Lower leg skin (tissue), 3 donors: ENCODE measurements around the gene PBX1.

Experiments used
- CTCF ChIP-seq, 3 donors: fragments of 450-650 bp; IDR thresholded peaks; one replicate each; pipeline ENCODE4 v1.5.1; 2016; ENCODE audit warnings: antibody characterized with exemption in 3 of 3, mild to moderate bottlenecking in 3 of 3, moderate library complexity in 2 of 3
- POLR2A ChIP-seq, 2 donors: fragments of 450-650 bp; IDR thresholded peaks; one replicate each; pipeline ENCODE4 v1.6.1; 2016 to 2017; ENCODE audit warnings: antibody characterized with exemption in 2 of 2, mild to moderate bottlenecking in 1 of 2, moderate library complexity in 1 of 2

- TF ChIP-seq CTCF (IDR thresholded peaks at IDR 0.05) (no peak), POLR2A (IDR thresholded peaks at IDR 0.05) (no peak)
Measured at GRCh38 chr1:164628772-164629171, 69.8 kb downstream of the PBX1 start.
